ENCODE results near the gene HAUS5. TPM values are rescaled to one million over a fixed set of nuclear protein-coding genes. Genes with fewer than 3 reads are reported as not detected.

Gene HAUS5
- total and polyA plus RNA-seq, 2 experiments from 2014 or later, result 4.9 to 12.6 TPM

- WGBS (ENCODE audit: low lambda C conversion rate, missing lambda C conversion rate), result 65% methylated on average over 6 of the region's 6 CpGs
- H3K4me1 ChIP-seq (ENCODE audit: insufficient read depth), result peaks cover 8% of the 10 kb centered on the region
- no peak overlapping the region for H3K4me3 ChIP-seq
- no peak for DNase-seq (ENCODE audit: low spot score)
- H3K27me3 ChIP-seq, result no peaks in the 10 kb centered on the region
- no peak overlapping the region for H3K4me2 ChIP-seq
- no peaks in the 10 kb centered on the region for H3K9me3 ChIP-seq (ENCODE audit: low read depth)
- H3K36me3 ChIP-seq (replicated peaks; ENCODE audit: insufficient read depth, low read depth), result no peaks in the 10 kb centered on the region
- H3K9me2 ChIP-seq (replicated peaks; ENCODE audit: insufficient read depth), result no peaks in the 10 kb centered on the region
- H3K79me2 ChIP-seq, result no peaks in the 10 kb centered on the region
- no peak overlapping the region for H2AFZ ChIP-seq
- TF ChIP-seq CTCF (IDR thresholded peaks at IDR 0.05; ENCODE audit: poor library complexity), result no peak
- no peak for TF ChIP-seq EZH2 (IDR thresholded peaks at IDR 0.05; ENCODE audit: borderline replicate concordance)
- TF ChIP-seq EZH2phosphoT487 (IDR thresholded peaks at IDR 0.05; ENCODE audit: low read depth, severe bottlenecking, unreplicated experiment), result no peak
- no peaks in the 10 kb centered on the region for H4K20me1 ChIP-seq (ENCODE audit: insufficient read depth, poor library complexity, severe bottlenecking)
- no peak overlapping the region for H3K27ac ChIP-seq
Measured at GRCh38 chr19:35639321-35639639, 26.7 kb downstream of the HAUS5 start.

GRCh38 chr19:35639863-35640262 lies 27.3 kb downstream of the HAUS5 start:
- no peaks in the 10 kb centered on the region for H3K27me3 ChIP-seq
- no peaks in the 10 kb centered on the region for H3K9me3 ChIP-seq (ENCODE audit: low read depth)
- no peak for TF ChIP-seq EZH2phosphoT487 (IDR thresholded peaks at IDR 0.05; ENCODE audit: low read depth, severe bottlenecking, unreplicated experiment)
- no peaks in the 10 kb centered on the region for H3K36me3 ChIP-seq (replicated peaks; ENCODE audit: insufficient read depth, low read depth)
- H3K9me2 ChIP-seq (replicated peaks; ENCODE audit: insufficient read depth), result no peaks in the 10 kb centered on the region
- H3K27ac ChIP-seq, result no peak overlapping the region
- H2AFZ ChIP-seq, result no peak overlapping the region
- H3K4me1 ChIP-seq (ENCODE audit: insufficient read depth), result peaks cover 8% of the 10 kb centered on the region
- no peaks in the 10 kb centered on the region for H3K79me2 ChIP-seq
- DNase-seq (ENCODE audit: low spot score), result no peak
- H4K20me1 ChIP-seq (ENCODE audit: insufficient read depth, poor library complexity, severe bottlenecking), result no peaks in the 10 kb centered on the region
- no peak overlapping the region for H3K4me2 ChIP-seq
- WGBS (ENCODE audit: low lambda C conversion rate, missing lambda C conversion rate), result 90% methylated on average over 8 of the region's 8 CpGs
- H3K4me3 ChIP-seq, result no peak overlapping the region

- Histone ChIP-seq H3K27me3 (no peaks in the 10 kb centered on the region), H3K9me2 (replicated peaks; ENCODE audit: insufficient read depth) (no peaks in the 10 kb centered on the region), H4K20me1 (ENCODE audit: insufficient read depth, poor library complexity, severe bottlenecking) (no peaks in the 10 kb centered on the region), H3K9me3 (ENCODE audit: low read depth) (no peaks in the 10 kb centered on the region), H3K27ac (no peak within 1 kb of the TSS), H3K79me2 (no peaks in the 10 kb centered on the region), H2AFZ (no peak within 1 kb of the TSS), H3K36me3 (replicated peaks; ENCODE audit: insufficient read depth, low read depth) (no peaks in the 10 kb centered on the region), H3K4me2 (peak within 1 kb of the TSS; percentile 94), H3K4me1 (ENCODE audit: insufficient read depth) (peaks cover 12% of the 10 kb centered on the region), H3K4me3 (no peak within 1 kb of the TSS)
- 40% methylated on average over 21 of the region's 28 CpGs for WGBS (ENCODE audit: low lambda C conversion rate, missing lambda C conversion rate)
- DNase-seq (ENCODE audit: low spot score), result no peak
- TF ChIP-seq CTCF (IDR thresholded peaks at IDR 0.05; ENCODE audit: poor library complexity), result no peak
Measured at GRCh38 chr19:35641515-35642151, 29.1 kb downstream of the HAUS5 start, which contains the start of gene ETV2. ETV2 (plus strand) TSS chr19:35641745; CDS start chr19:35642461, 716 bp downstream.

GRCh38 chr19:35642312-35642711 lies 29.8 kb downstream of the HAUS5 start:
- Histone ChIP-seq H3K4me1 (ENCODE audit: insufficient read depth) (peaks cover 12% of the 10 kb centered on the region), H3K9me3 (ENCODE audit: low read depth) (no peaks in the 10 kb centered on the region), H2AFZ (no peak overlapping the region), H3K79me2 (no peaks in the 10 kb centered on the region), H4K20me1 (ENCODE audit: insufficient read depth, poor library complexity, severe bottlenecking) (no peaks in the 10 kb centered on the region), H3K4me2 (peak overlapping the region; percentile 94), H3K27me3 (no peaks in the 10 kb centered on the region), H3K27ac (no peak overlapping the region), H3K36me3 (replicated peaks; ENCODE audit: insufficient read depth, low read depth) (no peaks in the 10 kb centered on the region), H3K4me3 (no peak overlapping the region), H3K9me2 (replicated peaks; ENCODE audit: insufficient read depth) (no peaks in the 10 kb centered on the region)
- 77% methylated on average over 10 of the region's 10 CpGs for WGBS (ENCODE audit: low lambda C conversion rate, missing lambda C conversion rate)
- no peak for DNase-seq (ENCODE audit: low spot score)
- TF ChIP-seq EZH2phosphoT487 (IDR thresholded peaks at IDR 0.05; ENCODE audit: low read depth, severe bottlenecking, unreplicated experiment) (no peak), CTCF (IDR thresholded peaks at IDR 0.05; ENCODE audit: poor library complexity) (no peak), EZH2 (IDR thresholded peaks at IDR 0.05; ENCODE audit: borderline replicate concordance) (no peak)
